Spleen (tissue), 7 donors: ENCODE measurements around the gene BRF1.

Experiments used
- POLR2A ChIP-seq, 3 donors: fragments of 450-650 bp; IDR thresholded peaks; one replicate each; pipeline ENCODE4 v1.5.1; 2017; ENCODE audit warnings: antibody characterized with exemption in 3 of 3, mild to moderate bottlenecking in 1 of 3
- TF ChIP-seq, protein P1 (sequence below), 11 experiments: fragments of 200-600 bp in 7 of 11; fragments of 450-650 bp in 4 of 11; sonication (generic) in 4 of 11; IDR thresholded peaks in 8 of 11; conservative IDR thresholded peaks in 3 of 11; 1 replicate in 7 of 11; 2 replicates in 4 of 11; pipeline versions ENCODE4 v1.4.0 to v1.8.0; 2016 to 2021; ENCODE audit warnings: antibody characterized with exemption in 11 of 11, inconsistent platforms in 4 of 11, mild to moderate bottlenecking in 1 of 11
- donor health status: DM: no; HTN: no; CAD: no; lungs with moderate emphysema.
- donor health status: DM: no; HTN: no; CAD: no.
- donor health status: DM: no; HTN: no; CAD: no.

DNA sequence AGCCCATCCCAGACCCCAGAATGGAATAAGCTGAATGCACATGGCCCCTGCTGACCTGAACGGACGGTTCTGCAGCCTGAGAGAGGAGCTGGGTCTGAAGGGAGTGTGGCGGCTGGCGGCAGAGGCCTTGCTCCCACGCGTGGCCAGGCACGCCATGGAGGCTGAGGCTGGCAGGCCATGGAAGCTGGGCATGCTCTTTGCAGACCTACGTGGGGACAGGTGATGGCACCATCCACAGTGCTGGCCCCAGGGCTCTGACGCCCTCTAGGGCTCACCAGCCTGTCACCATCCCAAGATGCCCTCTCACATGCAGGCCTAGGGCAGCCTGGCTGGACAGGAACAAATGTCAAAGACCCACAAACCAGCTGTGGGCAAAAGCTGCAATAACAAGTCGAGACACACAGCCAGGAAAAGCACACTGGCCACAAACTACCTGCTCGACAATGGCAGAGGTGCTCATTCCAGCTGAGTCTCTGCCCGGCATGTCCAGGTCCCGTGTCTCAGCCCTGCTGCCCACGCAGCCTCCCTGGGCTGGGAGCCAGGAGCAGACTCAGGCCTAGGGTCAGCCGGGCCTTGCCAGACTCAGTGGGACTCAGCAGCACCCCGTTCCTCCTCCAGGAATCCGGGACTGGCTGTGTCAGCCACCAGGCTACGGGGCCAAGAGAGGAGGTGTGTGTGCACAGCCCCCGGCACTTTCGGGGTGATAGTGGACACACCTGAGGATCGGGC lies 32.8 kb downstream of the BRF1 start:
- TF ChIP-seq, protein P1, sequence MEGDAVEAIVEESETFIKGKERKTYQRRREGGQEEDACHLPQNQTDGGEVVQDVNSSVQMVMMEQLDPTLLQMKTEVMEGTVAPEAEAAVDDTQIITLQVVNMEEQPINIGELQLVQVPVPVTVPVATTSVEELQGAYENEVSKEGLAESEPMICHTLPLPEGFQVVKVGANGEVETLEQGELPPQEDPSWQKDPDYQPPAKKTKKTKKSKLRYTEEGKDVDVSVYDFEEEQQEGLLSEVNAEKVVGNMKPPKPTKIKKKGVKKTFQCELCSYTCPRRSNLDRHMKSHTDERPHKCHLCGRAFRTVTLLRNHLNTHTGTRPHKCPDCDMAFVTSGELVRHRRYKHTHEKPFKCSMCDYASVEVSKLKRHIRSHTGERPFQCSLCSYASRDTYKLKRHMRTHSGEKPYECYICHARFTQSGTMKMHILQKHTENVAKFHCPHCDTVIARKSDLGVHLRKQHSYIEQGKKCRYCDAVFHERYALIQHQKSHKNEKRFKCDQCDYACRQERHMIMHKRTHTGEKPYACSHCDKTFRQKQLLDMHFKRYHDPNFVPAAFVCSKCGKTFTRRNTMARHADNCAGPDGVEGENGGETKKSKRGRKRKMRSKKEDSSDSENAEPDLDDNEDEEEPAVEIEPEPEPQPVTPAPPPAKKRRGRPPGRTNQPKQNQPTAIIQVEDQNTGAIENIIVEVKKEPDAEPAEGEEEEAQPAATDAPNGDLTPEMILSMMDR (IDR thresholded peaks at IDR 0.05 in 8 of 11, conservative IDR thresholded peaks at IDR 0.05 in 3 of 11) = no peak
- no peak for TF ChIP-seq POLR2A (IDR thresholded peaks at IDR 0.05)
